HG03025 (cell line): ENCODE data around the gene UMODL1.
"Not testable (repeated sequence)": the region's sequence is repeated elsewhere in the genome, so short reads cannot be mapped to it uniquely, and the experiment has no call there.

Source experiments
- ATAC-seq: cut with Tn5 transposase; IDR thresholded peaks from one replicate; pipeline ENCODE4 v1.9.1; 2021; ENCODE audit warnings: mild to moderate bottlenecking, moderate library complexity; ENCODE audit not compliant: unreplicated experiment, low FRiP score

UMODL1 gene

DNA sequence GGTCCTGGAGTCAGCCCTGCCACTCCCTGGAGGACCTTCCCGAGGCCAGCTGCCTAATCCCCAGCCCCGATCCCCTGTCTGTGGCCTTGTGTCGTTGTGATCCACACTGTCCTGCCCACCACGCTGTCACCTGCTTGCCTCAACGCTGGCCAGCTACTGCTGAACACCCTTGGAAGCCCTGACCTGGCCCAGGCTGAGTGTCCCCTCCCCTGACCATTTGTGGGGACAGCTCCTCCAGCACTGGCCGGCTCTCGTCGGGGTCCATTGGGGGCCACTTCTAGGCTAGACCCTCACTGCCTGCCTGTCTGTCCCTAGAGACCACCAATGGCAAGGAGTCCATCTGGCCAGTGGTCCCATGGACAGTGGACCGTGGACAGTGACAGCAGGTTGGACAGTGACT, 12.0 kb upstream of the UMODL1 start:
- no peak for ATAC-seq

- ATAC-seq = no peak
Observed at GRCh38 chr21:42059721-42060120, 11.4 kb upstream of the UMODL1 start.

DNA sequence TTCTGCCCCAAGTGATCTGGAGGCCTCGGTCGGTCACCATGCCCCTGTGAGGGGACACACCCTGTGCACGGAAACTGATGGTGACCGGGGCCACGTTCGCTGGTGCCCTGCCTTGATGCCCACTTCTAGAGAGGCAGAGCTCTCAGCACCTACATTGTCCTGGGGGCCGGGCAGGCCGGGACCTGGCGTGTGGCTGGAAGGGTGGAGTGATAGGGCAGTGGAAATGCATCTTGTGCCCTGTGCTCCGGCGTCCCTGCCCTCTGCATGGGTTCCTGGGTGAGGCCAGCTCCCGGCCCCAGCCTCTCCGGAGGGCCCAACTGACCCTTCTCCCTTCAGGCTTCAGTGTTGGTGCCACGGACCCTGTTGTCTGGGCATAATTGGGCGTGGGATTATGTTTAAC, 11.0 kb upstream of the UMODL1 start:
- no peak for ATAC-seq

GRCh38 chr21:42061195-42061985, 9.7 kb upstream of the UMODL1 start:
- ATAC-seq = no peak

- ATAC-seq = no peak
Observed at GRCh38 chr21:42061986-42062235, 9.2 kb upstream of the UMODL1 start.

DNA sequence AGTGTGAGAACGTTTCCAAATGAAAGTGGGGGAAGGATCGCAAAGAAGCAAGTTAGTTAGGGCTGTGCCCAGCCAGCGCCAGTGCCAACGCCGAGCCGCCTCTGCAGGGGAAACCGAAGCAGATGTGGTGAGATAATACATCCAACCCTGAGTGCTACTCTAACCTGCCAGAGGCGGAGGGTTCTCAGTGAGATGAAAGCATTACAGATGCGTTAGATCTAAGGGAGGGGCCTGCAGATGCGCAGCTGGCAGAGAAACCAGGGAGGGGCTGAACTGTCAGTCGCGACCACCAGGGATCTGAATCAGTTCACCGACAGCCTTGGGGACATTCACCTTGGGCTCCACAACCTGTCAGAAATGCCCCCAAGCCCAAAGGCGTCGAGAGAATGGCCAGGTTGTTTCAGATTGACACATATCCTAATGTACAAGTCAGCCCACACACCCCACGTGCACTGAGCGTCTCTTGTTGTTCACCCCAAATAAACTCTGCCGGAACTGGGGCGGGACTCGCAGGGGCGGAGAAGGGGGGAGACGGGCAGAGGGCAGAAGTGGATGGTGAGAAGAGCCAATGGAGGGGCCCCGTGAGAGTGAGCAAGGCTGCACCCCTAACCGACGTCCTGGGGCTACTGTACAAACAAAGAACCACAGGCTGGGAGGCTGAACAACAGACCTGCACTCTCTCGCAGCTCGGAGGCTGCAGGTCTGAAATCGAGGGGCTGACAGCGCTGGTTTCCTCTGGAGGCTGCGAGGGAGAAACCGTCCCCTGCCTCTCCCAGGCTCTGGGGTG, 8.7 kb upstream of the UMODL1 start:
- peak; percentile 49 for ATAC-seq

- ATAC-seq = no peak
Observed at GRCh38 chr21:42063191-42063570, 7.9 kb upstream of the UMODL1 start.

GRCh38 chr21:42063571-42064521, 7.3 kb upstream of the UMODL1 start:
- ATAC-seq = peak; percentile 38

- no peak for ATAC-seq
Observed at GRCh38 chr21:42066521-42066920, 4.6 kb upstream of the UMODL1 start.

DNA sequence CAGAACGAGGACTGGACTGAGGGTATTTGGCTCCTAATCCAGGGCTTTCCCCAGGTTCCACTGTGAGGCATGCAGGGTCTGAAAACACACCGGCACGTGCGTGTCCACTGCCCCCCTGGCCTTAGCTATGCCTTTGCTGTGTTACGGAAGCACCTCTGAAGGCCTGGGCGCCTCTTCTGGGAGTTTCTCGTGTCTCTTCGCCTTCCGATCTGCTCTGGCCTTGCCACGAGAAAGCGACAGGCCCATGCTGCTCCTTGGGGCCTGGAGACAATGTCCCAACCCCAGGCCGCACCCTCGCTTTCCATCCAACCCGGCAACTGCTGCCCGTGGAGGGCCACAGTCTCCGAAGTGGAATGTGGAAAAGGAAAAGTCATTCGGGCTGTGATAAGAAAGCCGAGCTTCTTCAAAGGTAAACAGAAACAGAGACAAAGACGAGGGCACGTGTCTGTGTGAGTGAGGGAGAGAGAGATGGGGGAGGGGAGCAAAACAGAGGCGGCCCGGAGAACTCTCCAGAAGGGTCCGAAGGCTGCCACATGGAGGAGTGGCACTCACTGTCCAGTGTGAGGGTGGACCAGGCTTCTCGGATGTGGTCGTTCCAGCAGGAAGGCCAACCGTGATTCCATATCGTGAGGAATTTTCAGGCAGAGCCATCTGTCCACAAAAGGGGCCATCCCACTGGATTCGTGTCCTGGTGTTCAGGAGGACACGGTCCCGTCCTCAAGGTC, 3.4 kb upstream of the UMODL1 start:
- no peak for ATAC-seq

DNA sequence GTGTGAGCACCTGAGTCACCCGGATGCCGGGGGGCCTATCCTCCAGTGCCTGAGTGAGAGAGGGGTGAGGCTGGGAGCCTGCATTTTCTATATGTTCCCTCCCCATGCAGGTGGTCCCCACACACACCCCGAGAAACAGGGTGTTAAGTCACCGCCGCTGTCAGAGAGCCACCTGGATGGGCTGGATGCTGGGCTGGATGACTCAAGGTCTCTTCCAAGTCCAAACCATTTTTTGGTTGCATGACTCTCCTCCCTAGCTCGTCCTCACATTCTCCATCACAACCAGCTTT, 2.9 kb upstream of the UMODL1 start:
- no peak for ATAC-seq

- ATAC-seq = no peak
Observed at GRCh38 chr21:42068592-42068991, 2.5 kb upstream of the UMODL1 start.

DNA sequence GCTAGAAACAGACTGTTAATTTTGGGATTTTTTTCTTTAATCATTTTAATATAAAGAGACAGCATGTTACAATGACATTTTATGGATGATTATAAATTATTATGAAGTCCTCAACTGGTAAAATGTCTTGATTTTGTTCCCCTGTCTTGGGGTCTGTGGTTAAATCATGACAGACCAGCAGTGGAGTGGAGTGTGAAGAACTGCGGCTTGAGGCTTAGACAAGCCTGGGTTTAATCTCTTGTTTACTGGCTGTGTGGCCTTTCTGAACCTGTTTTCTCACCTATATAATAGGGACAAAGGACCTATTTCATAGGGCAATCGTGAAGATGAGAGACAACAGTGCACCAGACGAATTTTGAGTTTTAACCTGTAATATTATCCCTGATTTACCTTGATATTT, 1.8 kb upstream of the UMODL1 start:
- ATAC-seq = no peak

DNA sequence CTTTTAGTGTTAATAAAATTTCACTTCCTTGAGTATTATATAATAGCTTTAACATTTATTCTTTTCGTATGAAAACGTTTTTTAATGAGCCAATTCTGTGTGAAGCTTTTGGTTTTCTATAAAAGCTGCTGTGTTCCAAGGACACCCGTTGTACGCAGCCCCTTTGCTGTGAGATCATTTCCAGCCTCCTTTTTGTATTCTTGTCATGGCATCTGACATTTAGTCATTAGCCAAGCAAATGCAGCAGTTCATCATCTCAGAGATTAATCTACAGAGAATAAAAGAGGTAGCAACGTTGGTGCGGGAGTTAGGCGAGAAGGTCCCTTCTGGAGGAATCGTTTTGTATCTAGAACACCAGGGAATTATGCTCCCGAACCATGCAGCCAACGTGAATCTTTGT, 1.3 kb upstream of the UMODL1 start:
- ATAC-seq = no peak

- ATAC-seq = no peak
Observed at GRCh38 chr21:42073145-42074099, 2.3 kb downstream of the UMODL1 start.

DNA sequence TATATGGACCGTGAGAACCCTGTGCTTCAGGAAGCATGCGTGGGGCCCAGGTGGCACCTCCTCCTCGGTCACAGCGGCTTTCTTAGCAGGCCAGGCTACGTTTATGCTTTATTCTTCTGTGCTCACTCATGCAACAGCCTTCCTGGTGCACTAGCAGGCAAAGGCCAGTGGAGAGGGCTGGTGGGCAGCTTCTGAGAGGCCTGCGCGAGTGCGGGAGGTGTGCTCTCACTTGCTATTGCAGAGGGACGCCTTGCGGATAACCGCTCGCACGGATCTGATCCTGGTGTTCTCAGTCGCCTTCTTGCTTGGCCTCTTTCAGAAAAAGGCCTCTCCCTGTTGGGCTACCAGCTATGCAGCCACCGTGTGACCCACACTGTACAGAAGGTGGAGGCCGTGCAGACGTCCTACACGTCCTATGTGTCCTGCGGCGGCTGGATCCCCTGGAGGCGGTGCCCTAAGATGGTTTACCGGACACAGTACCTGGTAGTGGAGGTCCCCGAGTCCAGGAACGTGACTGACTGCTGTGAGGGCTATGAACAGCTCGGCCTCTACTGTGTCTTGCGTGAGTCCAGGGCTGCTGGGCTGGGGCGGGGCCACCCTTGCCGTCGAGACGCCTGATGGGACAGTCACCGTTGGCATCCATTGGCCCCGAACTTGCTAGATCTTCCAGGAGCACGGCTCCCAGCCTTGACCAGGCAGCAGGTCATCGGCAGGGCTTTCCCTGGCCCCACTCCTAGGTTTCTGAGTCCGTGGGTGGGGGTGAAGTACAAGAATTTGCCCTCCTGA, 4.8 kb downstream of the UMODL1 start:
- ATAC-seq = no peak

- peak; percentile 77 for ATAC-seq
Observed at GRCh38 chr21:42077685-42078238, 6.6 kb downstream of the UMODL1 start.

DNA sequence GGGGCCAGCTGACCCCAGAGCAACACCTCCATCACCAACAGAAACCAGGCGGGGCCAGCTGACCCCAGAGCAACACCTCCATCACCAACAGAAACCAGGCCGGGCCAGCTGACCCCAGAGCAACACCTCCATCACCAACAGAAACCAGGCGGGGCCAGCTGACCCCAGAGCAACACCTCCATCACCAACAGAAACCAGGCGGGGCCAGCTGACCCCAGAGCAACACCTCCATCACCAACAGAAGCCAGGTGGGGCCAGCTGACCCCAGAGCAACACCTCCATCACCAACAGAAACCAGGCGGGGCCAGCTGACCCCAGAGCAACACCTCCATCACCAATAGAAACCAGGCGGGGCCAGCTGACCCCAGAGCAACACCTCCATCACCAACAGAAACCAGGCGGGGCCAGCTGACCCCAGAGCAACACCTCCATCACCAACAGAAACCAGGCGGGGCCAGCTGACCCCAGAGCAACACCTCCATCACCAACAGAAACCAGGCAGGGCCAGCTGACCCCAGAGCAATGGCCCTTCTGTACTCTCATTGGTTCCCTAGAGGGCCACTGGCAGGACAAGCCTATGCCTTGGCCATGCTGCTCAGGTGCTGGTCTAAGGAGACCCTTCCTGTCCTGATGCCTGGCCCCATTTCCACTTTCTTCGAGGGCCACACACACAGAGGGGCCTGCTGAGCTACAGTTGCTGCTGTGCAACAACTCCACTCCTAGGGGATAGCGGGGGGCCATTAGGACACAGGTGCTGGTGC, 7.3 kb downstream of the UMODL1 start:
- not testable (repeated sequence) for ATAC-seq
